GM18951 (cell line): ENCODE measurements around the gene BCAS3.

Source experiments
- POLR2A ChIP-seq: IDR thresholded peaks from 4 replicates; pipeline ENCODE4 v1.6.1; 2011; ENCODE audit warnings: mild to moderate bottlenecking; ENCODE audit not compliant: insufficient read length, insufficient read depth; ENCODE audit errors: extremely low read depth
- in situ Hi-C: fragments of 300-500 bp; cut with MboI; formaldehyde crosslinking; loops from one replicate; pipeline ENCODE4 v1.12.0; 2022; ENCODE audit warnings: low sequenced_read_pairs, mixed read lengths, inconsistent platforms; ENCODE audit not compliant: unreplicated experiment

BCAS3 gene

DNA sequence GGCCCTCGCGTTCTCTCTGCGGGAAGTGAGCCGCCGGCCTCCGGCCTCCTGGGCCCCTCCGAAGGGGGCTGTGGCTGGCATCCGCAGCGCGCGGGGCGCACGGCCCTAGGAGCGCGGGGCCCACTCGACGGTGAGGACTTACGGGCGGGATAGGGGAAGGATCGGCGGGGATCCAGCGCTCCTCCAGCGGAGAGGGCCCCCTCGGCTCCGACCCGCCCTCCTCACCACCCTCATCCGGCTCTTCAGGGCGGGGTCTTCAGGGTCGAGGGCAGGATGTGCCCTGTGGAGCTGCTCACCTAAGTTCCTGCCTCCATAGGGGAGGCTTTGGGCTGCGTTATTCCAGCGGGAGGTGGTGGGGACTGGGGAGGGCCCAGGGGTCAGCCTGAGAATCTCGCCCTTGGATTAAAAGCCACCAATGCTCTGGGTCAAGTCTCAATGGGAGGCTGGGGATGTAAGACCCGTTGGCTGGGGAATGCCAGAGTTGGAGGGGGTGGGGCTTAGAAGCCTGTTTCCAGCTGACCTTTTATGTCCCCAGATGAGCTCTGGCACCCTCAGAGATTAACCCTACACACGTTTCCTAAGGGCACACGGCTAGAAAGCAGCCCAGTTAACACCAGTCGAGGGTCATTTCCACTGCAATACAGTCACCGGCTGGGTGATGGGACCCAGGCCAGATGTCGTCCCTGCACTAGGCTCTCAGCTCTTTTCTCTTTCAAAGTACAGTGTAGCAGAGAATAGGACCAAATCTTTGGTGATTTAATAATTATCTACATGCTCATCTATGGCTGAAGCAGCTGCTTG, 735.4 kb downstream of the BCAS3 start:
- TF ChIP-seq POLR2A, result no peak
- in situ Hi-C loops, result loop anchor here (25.0 kb wide), 1 partner anchor 424 kb away; no protein-coding TSS in a partner anchor

- TF ChIP-seq POLR2A, result no peak
- in situ Hi-C loops, result loop anchor here (25.0 kb wide), 1 partner anchor 424 kb away; no protein-coding TSS in a partner anchor
Observed at GRCh38 chr17:61413661-61414126, 736.0 kb downstream of the BCAS3 start.

DNA sequence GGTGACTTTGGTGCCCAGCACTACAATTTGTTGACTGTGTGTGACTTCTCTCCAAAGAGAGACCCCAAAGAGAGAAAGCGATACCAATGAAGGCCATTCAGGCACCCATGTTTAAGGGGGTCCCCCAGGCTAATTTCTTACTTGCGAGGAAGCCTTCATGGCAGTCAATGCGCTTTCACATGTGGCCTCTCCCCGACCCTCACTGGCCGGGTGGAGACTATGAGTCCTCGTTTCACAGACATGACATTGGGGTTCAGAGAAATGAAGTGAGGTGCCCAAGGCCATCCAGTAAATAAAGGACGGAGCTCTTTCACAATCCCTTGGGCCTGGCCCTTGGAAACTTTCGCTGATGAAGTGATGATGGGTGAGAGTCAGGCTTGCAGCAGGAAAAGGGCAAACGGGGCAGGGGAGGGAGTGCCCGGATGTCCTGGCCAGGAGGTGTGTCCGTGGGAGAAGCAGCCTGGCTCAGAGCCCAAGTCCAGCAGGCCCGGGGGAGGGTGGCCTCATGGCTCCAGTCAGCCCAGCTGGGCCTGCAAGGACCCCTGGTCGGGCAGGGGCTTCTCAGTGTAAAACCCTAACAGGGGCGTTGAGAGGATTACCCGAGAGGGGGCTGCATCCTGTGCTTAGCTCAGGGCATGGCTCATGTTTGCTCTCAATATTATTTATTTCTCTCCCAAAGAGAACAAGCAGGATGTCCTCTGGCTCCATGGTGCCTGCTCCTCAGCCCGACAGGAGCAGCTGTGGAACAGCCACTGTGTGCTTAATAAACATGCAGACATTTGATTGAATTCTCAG, 736.7 kb downstream of the BCAS3 start:
- TF ChIP-seq POLR2A, result no peak
- in situ Hi-C loops, result loop anchor here (25.0 kb wide), 1 partner anchor 423 kb away; no protein-coding TSS in a partner anchor

- in situ Hi-C loops, result loop anchor here (25.0 kb wide), 1 partner anchor 422 kb away; no protein-coding TSS in a partner anchor
- TF ChIP-seq POLR2A, result no peak
Observed at GRCh38 chr17:61414936-61415251, 737.2 kb downstream of the BCAS3 start.

DNA sequence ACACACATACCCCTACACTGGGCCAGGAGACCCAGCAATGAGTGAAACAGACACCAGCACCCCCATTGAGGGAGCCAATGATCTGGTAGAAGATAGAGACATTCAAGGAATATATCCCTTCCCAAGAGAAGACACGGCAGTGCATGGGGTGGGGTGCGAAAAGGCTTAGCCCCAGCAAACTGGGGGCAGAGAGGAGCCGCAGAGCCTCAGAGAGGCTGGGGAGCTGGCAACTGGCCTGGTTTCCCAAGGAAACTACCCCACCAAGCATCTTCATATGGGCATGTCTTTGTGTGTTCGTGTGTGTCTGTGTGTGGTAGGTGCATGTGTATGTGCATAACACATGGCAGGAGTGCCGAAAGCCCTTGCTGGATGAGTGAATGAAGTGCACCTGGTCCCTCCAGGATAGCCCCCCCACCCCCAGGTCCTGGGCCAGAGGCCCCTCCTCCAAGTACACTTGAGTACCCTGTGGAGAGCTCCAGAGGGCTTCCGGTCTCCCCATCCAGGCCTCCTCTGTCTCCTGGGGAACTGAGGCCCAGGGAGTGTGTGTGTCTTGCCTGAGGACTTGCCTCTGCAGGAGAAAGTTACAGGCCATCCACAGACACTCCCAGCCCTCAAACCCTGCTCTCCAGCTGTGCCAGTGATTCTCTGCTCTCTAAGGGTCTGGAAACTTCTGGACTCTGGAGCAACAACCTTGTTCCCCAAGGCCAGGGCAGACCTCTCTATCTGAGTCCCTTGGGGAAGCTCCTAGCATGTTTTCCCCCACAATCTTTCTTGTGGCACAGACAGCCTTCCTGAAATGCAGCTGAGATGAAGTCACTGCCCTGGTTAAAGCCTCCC, 737.9 kb downstream of the BCAS3 start:
- TF ChIP-seq POLR2A, result no peak
- in situ Hi-C loops, result loop anchor here (25.0 kb wide), 1 partner anchor 422 kb away; no protein-coding TSS in a partner anchor

DNA sequence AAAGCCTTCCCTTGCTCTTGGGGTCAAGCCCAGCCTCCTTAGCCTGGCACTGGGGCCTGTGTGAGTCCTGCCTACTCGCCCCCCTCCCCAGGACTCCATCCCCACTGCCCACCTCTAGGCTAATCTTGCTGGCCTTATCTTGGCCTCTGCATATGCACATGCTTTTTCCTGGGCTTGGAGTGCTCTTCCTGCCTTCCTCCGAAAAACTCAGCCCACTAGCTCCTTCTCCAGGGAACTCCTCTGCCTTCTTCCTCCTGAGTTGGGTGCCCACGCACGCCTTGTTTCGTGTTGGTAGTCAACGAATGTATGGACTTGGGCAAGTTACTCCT, 738.5 kb downstream of the BCAS3 start:
- in situ Hi-C loops, result loop anchor here (25.0 kb wide), 1 partner anchor 421 kb away; no protein-coding TSS in a partner anchor
- TF ChIP-seq POLR2A, result no peak

DNA sequence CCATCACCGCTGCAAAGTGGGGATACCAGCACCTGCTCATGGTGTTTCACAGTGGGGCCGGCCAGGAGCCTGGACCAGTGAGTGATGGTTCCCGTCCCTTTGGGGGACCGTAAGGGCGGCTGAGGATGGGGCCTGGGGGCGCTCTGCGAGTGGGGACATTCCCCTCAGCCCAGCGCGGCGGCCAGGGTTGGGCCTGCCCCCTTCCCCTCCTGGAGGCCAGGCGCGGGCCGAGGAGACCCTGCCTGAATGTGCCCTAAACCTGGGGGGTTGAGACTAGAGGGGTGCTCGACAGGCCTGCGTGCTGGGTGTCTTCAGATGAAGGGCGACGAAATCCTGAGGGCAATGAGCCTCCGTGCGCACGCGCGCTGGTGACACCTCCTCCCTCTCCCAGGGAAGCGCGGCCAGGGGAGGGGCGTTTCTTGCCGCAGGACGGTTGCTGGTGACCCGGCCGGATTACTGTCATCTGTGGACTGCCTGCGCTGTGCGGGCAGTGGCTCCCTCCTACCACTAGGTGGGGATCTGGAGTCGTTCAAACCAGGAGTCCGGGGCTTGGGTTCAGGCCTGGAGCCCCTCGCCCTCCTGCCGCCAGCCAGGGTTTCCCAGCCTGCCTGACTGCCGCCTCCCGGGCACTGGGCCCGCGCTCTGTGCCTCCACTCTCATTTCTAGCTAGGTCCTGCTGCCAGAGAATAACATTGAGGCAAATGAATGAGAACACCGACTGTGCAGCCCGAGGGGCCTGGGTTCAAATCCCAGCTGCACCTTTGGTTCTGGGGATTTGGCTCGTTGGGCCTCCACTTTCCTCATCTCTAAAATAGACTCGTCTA, 739.1 kb downstream of the BCAS3 start:
- in situ Hi-C loops, result loop anchor here (25.0 kb wide), 1 partner anchor 421 kb away; no protein-coding TSS in a partner anchor
- TF ChIP-seq POLR2A, result no peak

DNA sequence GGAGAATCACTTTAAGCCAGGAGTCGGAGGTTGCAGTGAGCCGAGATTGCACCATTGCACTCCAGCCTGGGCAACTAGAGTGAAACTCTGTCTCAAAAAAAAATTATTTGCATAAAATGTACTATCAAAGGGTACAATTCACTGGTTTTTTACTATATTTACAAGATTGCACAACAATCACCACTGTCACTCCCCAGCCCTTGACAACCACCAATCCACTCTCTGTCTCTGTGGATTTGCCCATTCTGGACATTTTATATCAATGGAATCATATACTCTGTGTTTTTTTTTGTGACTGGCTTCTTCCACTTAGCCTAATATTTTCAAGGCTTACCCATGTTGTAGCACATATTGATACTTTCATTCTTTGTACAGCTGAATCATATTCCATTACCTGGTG, 740.8 kb downstream of the BCAS3 start:
- no peak for TF ChIP-seq POLR2A

GRCh38 chr17:61419496-61420046, 741.9 kb downstream of the BCAS3 start:
- in situ Hi-C loops, result loop anchor here (25.0 kb wide), 1 partner anchor 418 kb away; no protein-coding TSS in a partner anchor
- TF ChIP-seq POLR2A, result no peak

More for the DNA sequence above, 740.8 kb downstream of the BCAS3 start:
- in situ Hi-C loops, result loop anchor here (25.0 kb wide), 1 partner anchor 419 kb away; no protein-coding TSS in a partner anchor

DNA sequence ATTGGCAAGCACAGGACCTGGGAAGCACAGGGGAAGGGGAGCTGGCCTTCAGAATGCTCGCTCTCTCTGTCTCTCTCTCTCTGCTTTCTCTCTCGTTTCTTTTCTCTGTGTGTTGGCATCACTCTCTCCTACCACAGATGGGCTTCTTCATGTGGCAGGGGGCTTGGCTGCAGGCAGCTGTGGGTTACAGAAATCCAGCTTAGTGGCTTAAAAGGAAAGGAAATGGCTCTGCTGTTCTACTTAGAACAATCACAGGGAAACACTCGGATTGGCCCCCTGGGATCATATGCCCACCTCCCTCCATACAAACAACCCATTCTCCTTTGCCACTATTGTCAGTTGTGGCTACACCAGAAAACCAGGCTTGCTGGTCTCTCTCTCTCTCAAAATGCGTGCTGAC, 742.4 kb downstream of the BCAS3 start:
- in situ Hi-C loops, result loop anchor here (25.0 kb wide), 1 partner anchor 417 kb away; no protein-coding TSS in a partner anchor

DNA sequence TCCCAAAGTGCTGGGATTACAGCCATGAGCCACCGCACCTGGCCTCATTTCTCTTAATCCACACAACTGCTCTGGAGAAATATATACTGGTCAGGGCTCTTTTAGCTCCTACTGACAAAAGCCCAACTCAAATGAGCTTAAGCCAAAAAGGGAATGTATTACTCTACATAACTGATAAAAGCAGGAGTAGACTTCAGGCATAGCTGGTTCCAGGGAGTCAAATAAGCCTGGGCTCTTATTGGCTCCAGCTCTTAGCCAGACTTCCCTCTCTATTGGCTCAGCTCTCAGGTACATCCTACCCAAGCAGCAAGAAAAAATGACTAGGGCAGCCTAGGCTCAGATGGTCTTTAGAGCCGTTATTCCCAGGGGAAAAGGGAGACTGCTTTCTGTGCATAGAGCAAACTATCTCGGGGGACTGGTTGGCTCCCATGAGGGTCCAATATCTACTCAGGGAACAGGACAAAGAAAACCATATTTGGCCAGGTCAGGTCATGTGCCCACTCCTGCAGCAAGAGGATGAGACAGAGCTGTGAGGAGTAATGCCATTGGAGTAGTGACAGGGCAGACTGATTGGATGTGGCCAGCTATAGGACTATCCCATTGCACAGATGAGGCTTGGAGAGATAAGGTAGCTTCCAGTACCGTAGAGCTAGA, 743.2 kb downstream of the BCAS3 start:
- TF ChIP-seq POLR2A, result no peak
- in situ Hi-C loops, result loop anchor here (25.0 kb wide), 1 partner anchor 416 kb away; no protein-coding TSS in a partner anchor

More for the DNA sequence above, 742.4 kb downstream of the BCAS3 start:
- no peak for TF ChIP-seq POLR2A
